A673 (cell line): Measurements from ENCODE around the gene PCDHGB5. TPM values are rescaled to one million over a fixed set of nuclear protein-coding genes. Genes with fewer than 3 reads are reported as not detected.
A peak's percentile ranks its signal among the peaks of the same experiment; 100 is the strongest.

Source experiments
- BruUV-seq: library from RNA; stranded (reverse); fragments of 400-500 nt; replicated peaks from 2 replicates; lab custom pipeline; 2021; lab: Mats Ljungman, UMichigan
- CTCF ChIA-PET: fragments of 300-600 bp; sonication (Branson Sonifier 250); formaldehyde crosslinking; loops from one replicate; lab custom pipeline; 2022; ENCODE audit warnings: antibody characterized with exemption; lab: Charles Lee
- POLR2A ChIA-PET: fragments of 300-600 bp; sonication (Branson Sonifier 250); formaldehyde crosslinking; loops from one replicate; lab custom pipeline; 2022; ENCODE audit warnings: antibody characterized with exemption; ENCODE audit not compliant: low non-redundant PET; lab: Charles Lee
- DNase-seq: peaks from one replicate; pipeline ENCODE4 v3.0.0-alpha.2; 2015; ENCODE audit warnings: low spot score
- H3K27ac ChIP-seq: fragments of 200-600 bp; sonication (generic); 2 replicates; pipeline ENCODE4 v1.5.1; 2016; ENCODE audit warnings: mixed run types, low read depth, mild to moderate bottlenecking, mixed read lengths, antibody characterized with exemption, low read length; ENCODE audit not compliant: poor library complexity, severe bottlenecking
- H3K27me3 ChIP-seq: fragments of 200-600 bp; sonication (generic); replicated peaks from 2 replicates; pipeline ENCODE4 v1.6.1; 2017; ENCODE audit warnings: mixed run types, low read depth, mild to moderate bottlenecking, mixed read lengths, antibody characterized with exemption, low read length; ENCODE audit not compliant: insufficient read depth, poor library complexity
- H3K36me3 ChIP-seq: fragments of 200-600 bp; sonication (generic); 2 replicates; pipeline ENCODE4 v1.6.1; 2016; ENCODE audit warnings: mixed run types, mild to moderate bottlenecking, mixed read lengths, antibody characterized with exemption, low read length; ENCODE audit not compliant: insufficient read depth, poor library complexity, severe bottlenecking
- H3K4me1 ChIP-seq: fragments of 200-600 bp; sonication (generic); 2 replicates; pipeline ENCODE4 v1.6.1; 2017; ENCODE audit warnings: mixed run types, mild to moderate bottlenecking, mixed read lengths, antibody characterized with exemption, low read length; ENCODE audit not compliant: insufficient read depth, poor library complexity, severe bottlenecking
- H3K4me3 ChIP-seq: fragments of 200-600 bp; sonication (generic); 2 replicates; pipeline ENCODE4 v1.5.1; 2016; ENCODE audit warnings: low read depth, mixed run types, mild to moderate bottlenecking, mixed read lengths, low read length; ENCODE audit not compliant: poor library complexity, severe bottlenecking
- H3K9me3 ChIP-seq: fragments of 200-600 bp; sonication (generic); 2 replicates; pipeline ENCODE4 v1.6.1; 2016; ENCODE audit warnings: mixed run types, low read depth, mild to moderate bottlenecking, mixed read lengths, antibody characterized with exemption, low read length; ENCODE audit not compliant: poor library complexity, severe bottlenecking
- CTCF ChIP-seq: fragments of 300-800, 200-600 bp; sonication (generic); conservative IDR thresholded peaks from 2 replicates; pipeline ENCODE4 v1.5.1; 2017; ENCODE audit warnings: low read depth, mild to moderate bottlenecking, antibody characterized with exemption, low read length, moderate library complexity, mixed read lengths
- EZH2 ChIP-seq: fragments of 200-600 bp; sonication (generic); IDR thresholded peaks from 2 replicates; pipeline ENCODE4 v1.6.1; 2017; ENCODE audit warnings: borderline replicate concordance, low read depth, mild to moderate bottlenecking, mixed read lengths, antibody characterized with exemption, low read length; ENCODE audit not compliant: poor library complexity, severe bottlenecking
- intact Hi-C: fragments of 100-400 bp; cut with micrococcal nuclease; formaldehyde crosslinking; loops from one replicate; pipeline ENCODE4 v1.10.0; 2022; ENCODE audit not compliant: unreplicated experiment
- total RNA-seq: library from RNA; stranded (reverse); gene quantifications from 2 replicates; pipeline ENCODE4 v1.2.3, GENCODE V29; 2021

PCDHGB5 gene
- total RNA-seq, 1 experiment from 2014 or later = 43.3 TPM

DNA sequence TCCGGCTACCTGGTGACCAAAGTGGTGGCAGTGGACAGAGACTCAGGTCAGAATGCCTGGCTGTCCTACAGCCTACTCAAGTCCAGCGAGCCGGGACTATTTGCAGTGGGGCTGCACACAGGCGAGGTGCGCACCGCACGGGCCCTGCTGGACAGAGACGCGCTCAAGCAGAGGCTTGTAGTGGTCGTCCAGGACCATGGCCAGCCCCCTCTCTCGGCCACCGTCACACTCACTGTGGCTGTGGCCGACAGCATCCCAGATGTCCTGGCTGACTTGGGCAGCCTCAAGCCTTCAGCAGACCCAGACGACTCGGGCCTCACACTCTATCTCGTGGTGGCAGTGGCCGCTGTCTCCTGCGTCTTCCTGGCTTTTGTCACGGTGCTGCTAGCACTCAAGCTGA, 40.8 kb upstream of the PCDHGB5 start:
- H3K36me3 ChIP-seq = no peaks in the 10 kb centered on the region
- BruUV-seq = no TSS peak
- CTCF ChIA-PET = no interaction called here
- TF ChIP-seq CTCF = no peak
- no peak for TF ChIP-seq EZH2
- peaks cover 45% of the 10 kb centered on the region for H3K9me3 ChIP-seq
- no peaks in the 10 kb centered on the region for H3K27me3 ChIP-seq
- no peak for DNase-seq
- no peak overlapping the region for H3K4me3 ChIP-seq
- intact Hi-C loops = no loop called here
- H3K27ac ChIP-seq = no peak overlapping the region
- POLR2A ChIA-PET = no interaction called here
- no peaks in the 10 kb centered on the region for H3K4me1 ChIP-seq

GRCh38 chr5:141359790-141360426, 37.8 kb upstream of the PCDHGB5 start, which contains the start of gene PCDHGB2:
Gene PCDHGB2 (plus strand): TSS chr5:141359994. CDS start chr5:141360136, 142 bp downstream.
- BruUV-seq = TSS peak; percentile 55
- ChIA-PET CTCF (interaction anchor here (1.1 kb wide), 1 partner anchor 39 kb away, joined by 3 read pairs; the partner anchor contains the start of gene TAF7), POLR2A (no interaction called here)
- Histone ChIP-seq H3K9me3 (peaks cover 47% of the 10 kb centered on the region), H3K4me1 (no peaks in the 10 kb centered on the region), H3K27me3 (no peaks in the 10 kb centered on the region), H3K36me3 (no peaks in the 10 kb centered on the region), H3K4me3 (no peak within 1 kb of the TSS), H3K27ac (no peak within 1 kb of the TSS)
- TF ChIP-seq CTCF (peak; percentile 59), EZH2 (no peak)
- intact Hi-C loops = no loop called here
- DNase-seq = peak; percentile 67

GRCh38 chr5:141360685-141361084, 37.1 kb upstream of the PCDHGB5 start:
- peaks cover 47% of the 10 kb centered on the region for H3K9me3 ChIP-seq
- intact Hi-C loops = no loop called here
- no peak for TF ChIP-seq EZH2
- TF ChIP-seq CTCF = no peak
- no peaks in the 10 kb centered on the region for H3K36me3 ChIP-seq
- no peaks in the 10 kb centered on the region for H3K4me1 ChIP-seq
- H3K27me3 ChIP-seq = no peaks in the 10 kb centered on the region
- H3K4me3 ChIP-seq = no peak overlapping the region
- no peak overlapping the region for H3K27ac ChIP-seq
- ChIA-PET POLR2A (no interaction called here), CTCF (no interaction called here)
- BruUV-seq = no TSS peak
- DNase-seq = no peak
